ENCODE measurements around the gene COX19.

- TF ChIP-seq, protein P1, sequence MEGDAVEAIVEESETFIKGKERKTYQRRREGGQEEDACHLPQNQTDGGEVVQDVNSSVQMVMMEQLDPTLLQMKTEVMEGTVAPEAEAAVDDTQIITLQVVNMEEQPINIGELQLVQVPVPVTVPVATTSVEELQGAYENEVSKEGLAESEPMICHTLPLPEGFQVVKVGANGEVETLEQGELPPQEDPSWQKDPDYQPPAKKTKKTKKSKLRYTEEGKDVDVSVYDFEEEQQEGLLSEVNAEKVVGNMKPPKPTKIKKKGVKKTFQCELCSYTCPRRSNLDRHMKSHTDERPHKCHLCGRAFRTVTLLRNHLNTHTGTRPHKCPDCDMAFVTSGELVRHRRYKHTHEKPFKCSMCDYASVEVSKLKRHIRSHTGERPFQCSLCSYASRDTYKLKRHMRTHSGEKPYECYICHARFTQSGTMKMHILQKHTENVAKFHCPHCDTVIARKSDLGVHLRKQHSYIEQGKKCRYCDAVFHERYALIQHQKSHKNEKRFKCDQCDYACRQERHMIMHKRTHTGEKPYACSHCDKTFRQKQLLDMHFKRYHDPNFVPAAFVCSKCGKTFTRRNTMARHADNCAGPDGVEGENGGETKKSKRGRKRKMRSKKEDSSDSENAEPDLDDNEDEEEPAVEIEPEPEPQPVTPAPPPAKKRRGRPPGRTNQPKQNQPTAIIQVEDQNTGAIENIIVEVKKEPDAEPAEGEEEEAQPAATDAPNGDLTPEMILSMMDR (conservative IDR thresholded peaks at IDR 0.05; ENCODE audit: low read depth, low read length): no peak
- no peak for TF ChIP-seq EZH2 (IDR thresholded peaks at IDR 0.05; ENCODE audit: borderline replicate concordance, low read depth, low read length, poor library complexity, severe bottlenecking)
These were observed 56.3 kb downstream of the COX19 start for GRCh38 chr7:919114-919442.

All from A673 (cell line).